Large intestine (tissue), 3 donors: ENCODE measurements around the gene REPS2. TPM values are rescaled to one million over a fixed set of nuclear protein-coding genes. Genes with fewer than 3 reads are reported as not detected.

Experiments used
- DNase-seq, 2 donors: peaks; one replicate each; pipeline versions ENCODE4 v3.0.0 to v3.0.0-alpha.2; 2013
- H3K27ac ChIP-seq: one replicate; pipeline ENCODE4 v1.5.1; 2013; ENCODE audit warnings: low read length
- H3K27me3 ChIP-seq: 2 replicates; pipeline ENCODE4 v1.6.1; 2013; ENCODE audit warnings: low read length; ENCODE audit not compliant: control insufficient read depth, insufficient read depth
- H3K36me3 ChIP-seq: 2 replicates; pipeline ENCODE4 v1.6.1; 2013; ENCODE audit warnings: low read length; ENCODE audit not compliant: control insufficient read depth, insufficient read depth
- H3K4me1 ChIP-seq: one replicate; pipeline ENCODE4 v1.6.1; 2013; ENCODE audit warnings: low read length; ENCODE audit not compliant: control insufficient read depth, insufficient read depth
- H3K4me3 ChIP-seq: one replicate; pipeline ENCODE4 v1.5.1; 2013; ENCODE audit warnings: low read length
- H3K9me3 ChIP-seq: one replicate; pipeline ENCODE4 v1.6.1; 2013; ENCODE audit warnings: mild to moderate bottlenecking, low read depth, low read length, moderate library complexity; ENCODE audit not compliant: control insufficient read depth
- whole genome bisulfite sequencing: methylation state at CpG from one replicate; pipeline ENCODE4 v1.1.5; 2013; ENCODE audit warnings: low lambda C conversion rate; ENCODE audit not compliant: insufficient coverage; 5-methylcytosine and 5-hydroxymethylcytosine counted together
- polyA plus RNA-seq: library from polyadenylated mRNA; unstranded; fragments of 120-200 nt; gene quantifications from one replicate; pipeline ENCODE4 v1.2.1, GENCODE V29; 2013

REPS2 gene
- polyA plus RNA-seq, 1 donor = 3.7 TPM

GRCh38 chrX:17078031-17078720, 131.7 kb downstream of the REPS2 start:
- no peaks in the 10 kb centered on the region for H3K27me3 ChIP-seq
- no peaks in the 10 kb centered on the region for H3K9me3 ChIP-seq
- no CpG with 5 or more reads among the region's 3 CpGs for WGBS
- H3K27ac ChIP-seq = no peak overlapping the region
- H3K4me1 ChIP-seq = no peaks in the 10 kb centered on the region
- H3K4me3 ChIP-seq = no peak overlapping the region
- no peaks in the 10 kb centered on the region for H3K36me3 ChIP-seq
- DNase-seq = no peak

GRCh38 chrX:17081511-17081910, 135.1 kb downstream of the REPS2 start:
- WGBS = no CpG with 5 or more reads among the region's 3 CpGs
- no peak for DNase-seq

GRCh38 chrX:17081968-17082367, 135.5 kb downstream of the REPS2 start:
- no peak overlapping the region for H3K27ac ChIP-seq
- no peaks in the 10 kb centered on the region for H3K9me3 ChIP-seq
- no peaks in the 10 kb centered on the region for H3K27me3 ChIP-seq
- no peaks in the 10 kb centered on the region for H3K4me1 ChIP-seq
- no peaks in the 10 kb centered on the region for H3K36me3 ChIP-seq
- no peak for DNase-seq
- no CpG with 5 or more reads among the region's 2 CpGs for WGBS
- H3K4me3 ChIP-seq = no peak overlapping the region

More at GRCh38 chrX:17081511-17081910, 135.1 kb downstream of the REPS2 start:
- no peaks in the 10 kb centered on the region for H3K4me1 ChIP-seq
- no peaks in the 10 kb centered on the region for H3K36me3 ChIP-seq
- H3K27me3 ChIP-seq = no peaks in the 10 kb centered on the region
- H3K9me3 ChIP-seq = no peaks in the 10 kb centered on the region
- H3K4me3 ChIP-seq = no peak overlapping the region
- no peak overlapping the region for H3K27ac ChIP-seq

- DNase-seq = no peak
- Histone ChIP-seq H3K4me1 (no peaks in the 10 kb centered on the region), H3K27me3 (no peaks in the 10 kb centered on the region), H3K36me3 (no peaks in the 10 kb centered on the region), H3K4me3 (no peak overlapping the region), H3K27ac (no peak overlapping the region), H3K9me3 (no peaks in the 10 kb centered on the region)
- no CpG with 5 or more reads among the region's 7 CpGs for WGBS
Measured at GRCh38 chrX:17082831-17083230, 136.4 kb downstream of the REPS2 start.

- no peaks in the 10 kb centered on the region for H3K27me3 ChIP-seq
- no peak for DNase-seq
- no peak overlapping the region for H3K27ac ChIP-seq
- H3K36me3 ChIP-seq = no peaks in the 10 kb centered on the region
- WGBS = no CpG with 5 or more reads among the region's 4 CpGs
- no peaks in the 10 kb centered on the region for H3K9me3 ChIP-seq
- no peak overlapping the region for H3K4me3 ChIP-seq
- no peaks in the 10 kb centered on the region for H3K4me1 ChIP-seq
Measured at GRCh38 chrX:17086317-17086716, 139.9 kb downstream of the REPS2 start.

- DNase-seq = no peak
- H3K4me1 ChIP-seq = no peaks in the 10 kb centered on the region
- no peak overlapping the region for H3K27ac ChIP-seq
- H3K4me3 ChIP-seq = no peak overlapping the region
- H3K36me3 ChIP-seq = no peaks in the 10 kb centered on the region
- no peaks in the 10 kb centered on the region for H3K27me3 ChIP-seq
- H3K9me3 ChIP-seq = no peaks in the 10 kb centered on the region
Measured at GRCh38 chrX:17095161-17095560, 148.7 kb downstream of the REPS2 start.

- Histone ChIP-seq H3K4me3 (no peak overlapping the region), H3K9me3 (no peaks in the 10 kb centered on the region), H3K36me3 (no peaks in the 10 kb centered on the region), H3K4me1 (no peaks in the 10 kb centered on the region), H3K27me3 (no peaks in the 10 kb centered on the region), H3K27ac (no peak overlapping the region)
- no CpG with 5 or more reads among the region's 1 CpG for WGBS
- DNase-seq = peak; percentile 3 to 15
Measured at GRCh38 chrX:17098516-17099247, 152.2 kb downstream of the REPS2 start.

GRCh38 chrX:17104433-17104832, 158.0 kb downstream of the REPS2 start:
- no CpG with 5 or more reads among the region's 4 CpGs for WGBS
- no peak overlapping the region for H3K27ac ChIP-seq
- H3K9me3 ChIP-seq = no peaks in the 10 kb centered on the region
- DNase-seq = no peak
- no peaks in the 10 kb centered on the region for H3K36me3 ChIP-seq
- H3K27me3 ChIP-seq = no peaks in the 10 kb centered on the region
- no peaks in the 10 kb centered on the region for H3K4me1 ChIP-seq
- H3K4me3 ChIP-seq = no peak overlapping the region

GRCh38 chrX:17120816-17121215, 174.4 kb downstream of the REPS2 start:
- Histone ChIP-seq H3K27me3 (no peaks in the 10 kb centered on the region), H3K9me3 (no peaks in the 10 kb centered on the region), H3K27ac (peak overlapping the region; percentile 72), H3K36me3 (no peaks in the 10 kb centered on the region), H3K4me3 (no peak overlapping the region), H3K4me1 (peaks cover 21% of the 10 kb centered on the region)
- peak; percentile 35 to 43 for DNase-seq
- no CpG with 5 or more reads among the region's 6 CpGs for WGBS

GRCh38 chrX:17154001-17154400, 207.5 kb downstream of the REPS2 start:
- no peaks in the 10 kb centered on the region for H3K9me3 ChIP-seq
- WGBS = no CpG with 5 or more reads among the region's 2 CpGs
- H3K4me1 ChIP-seq = no peaks in the 10 kb centered on the region
- H3K36me3 ChIP-seq = no peaks in the 10 kb centered on the region
- H3K27ac ChIP-seq = no peak overlapping the region
- H3K4me3 ChIP-seq = no peak overlapping the region
- no peak for DNase-seq
- H3K27me3 ChIP-seq = no peaks in the 10 kb centered on the region

- Histone ChIP-seq H3K27ac (no peak overlapping the region), H3K36me3 (no peaks in the 10 kb centered on the region), H3K4me3 (no peak overlapping the region), H3K4me1 (no peaks in the 10 kb centered on the region), H3K9me3 (peaks cover 7% of the 10 kb centered on the region), H3K27me3 (no peaks in the 10 kb centered on the region)
- no CpG with 5 or more reads among the region's 1 CpG for WGBS
- DNase-seq = no peak
Measured at GRCh38 chrX:17160975-17161374, 214.5 kb downstream of the REPS2 start.
